SK-N-SH treated with all-trans-retinoic acid at 6 μM for 48 hours (cell line): Measurements from ENCODE around the gene B3GNT5.

Experiments used
- ISL1 ChIP-seq: fragments of 250-450 bp; sonication (Bioruptor Pico); IDR thresholded peaks from 2 replicates; pipeline ENCODE4 v2.1.2; 2022; ENCODE audit warnings: mild to moderate bottlenecking, moderate library complexity
- TF ChIP-seq, protein P1 (sequence below): fragments of 250-450 bp; sonication (Bioruptor Pico); IDR thresholded peaks from 2 replicates; pipeline ENCODE4 v1.5.1; 2021; ENCODE audit warnings: mild to moderate bottlenecking, moderate library complexity
- TF ChIP-seq, protein P2 (sequence below): fragments of 250-450 bp; sonication (Bioruptor Pico); IDR thresholded peaks from 2 replicates; pipeline ENCODE4 v1.8.0; 2020; ENCODE audit warnings: mild to moderate bottlenecking, moderate library complexity, borderline replicate concordance

DNA sequence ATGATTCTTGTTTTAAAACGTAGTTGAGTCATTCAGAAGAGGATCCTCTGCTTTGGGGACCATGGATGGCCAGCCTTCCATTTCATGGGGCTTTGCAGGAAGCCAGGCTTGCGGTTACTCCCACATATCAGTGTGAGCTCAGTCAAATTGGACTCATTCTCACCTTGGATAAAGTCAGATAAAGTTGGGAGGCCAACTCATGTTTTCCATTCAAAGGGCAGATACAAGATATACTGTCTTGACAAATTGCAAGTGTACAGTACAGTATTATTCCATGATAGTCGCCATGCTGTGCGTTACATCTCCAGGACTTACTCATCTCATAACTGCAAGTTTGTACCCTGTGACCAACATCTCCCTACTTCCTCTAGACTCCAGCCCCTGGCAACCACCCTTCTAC is 25.5 kb upstream of the B3GNT5 start:
- TF ChIP-seq, protein P1, sequence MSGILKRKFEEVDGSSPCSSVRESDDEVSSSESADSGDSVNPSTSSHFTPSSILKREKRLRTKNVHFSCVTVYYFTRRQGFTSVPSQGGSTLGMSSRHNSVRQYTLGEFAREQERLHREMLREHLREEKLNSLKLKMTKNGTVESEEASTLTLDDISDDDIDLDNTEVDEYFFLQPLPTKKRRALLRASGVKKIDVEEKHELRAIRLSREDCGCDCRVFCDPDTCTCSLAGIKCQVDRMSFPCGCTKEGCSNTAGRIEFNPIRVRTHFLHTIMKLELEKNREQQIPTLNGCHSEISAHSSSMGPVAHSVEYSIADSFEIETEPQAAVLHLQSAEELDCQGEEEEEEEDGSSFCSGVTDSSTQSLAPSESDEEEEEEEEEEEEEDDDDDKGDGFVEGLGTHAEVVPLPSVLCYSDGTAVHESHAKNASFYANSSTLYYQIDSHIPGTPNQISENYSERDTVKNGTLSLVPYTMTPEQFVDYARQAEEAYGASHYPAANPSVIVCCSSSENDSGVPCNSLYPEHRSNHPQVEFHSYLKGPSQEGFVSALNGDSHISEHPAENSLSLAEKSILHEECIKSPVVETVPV: no peak
- TF ChIP-seq, protein P2, sequence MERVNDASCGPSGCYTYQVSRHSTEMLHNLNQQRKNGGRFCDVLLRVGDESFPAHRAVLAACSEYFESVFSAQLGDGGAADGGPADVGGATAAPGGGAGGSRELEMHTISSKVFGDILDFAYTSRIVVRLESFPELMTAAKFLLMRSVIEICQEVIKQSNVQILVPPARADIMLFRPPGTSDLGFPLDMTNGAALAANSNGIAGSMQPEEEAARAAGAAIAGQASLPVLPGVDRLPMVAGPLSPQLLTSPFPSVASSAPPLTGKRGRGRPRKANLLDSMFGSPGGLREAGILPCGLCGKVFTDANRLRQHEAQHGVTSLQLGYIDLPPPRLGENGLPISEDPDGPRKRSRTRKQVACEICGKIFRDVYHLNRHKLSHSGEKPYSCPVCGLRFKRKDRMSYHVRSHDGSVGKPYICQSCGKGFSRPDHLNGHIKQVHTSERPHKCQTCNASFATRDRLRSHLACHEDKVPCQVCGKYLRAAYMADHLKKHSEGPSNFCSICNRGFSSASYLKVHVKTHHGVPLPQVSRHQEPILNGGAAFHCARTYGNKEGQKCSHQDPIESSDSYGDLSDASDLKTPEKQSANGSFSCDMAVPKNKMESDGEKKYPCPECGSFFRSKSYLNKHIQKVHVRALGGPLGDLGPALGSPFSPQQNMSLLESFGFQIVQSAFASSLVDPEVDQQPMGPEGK (CRISPR knock-in tag): no peak
- TF ChIP-seq ISL1 (CRISPR knock-in tag): no peak
